Measurements from ENCODE around the gene HTR6. TPM values are rescaled to one million over a fixed set of nuclear protein-coding genes. Genes with fewer than 3 reads are reported as not detected.

The HTR6 gene
- total RNA-seq (2014; rRNA removed) (not detected in 2 replicates), Bru-seq, nascent RNA (percentile 11 among the genes with signal in this experiment), BruChase-seq, experiment 1, labeled RNA remaining after a 6-hour chase (percentile 23 among the genes with signal in this experiment), BruChase-seq, experiment 2, labeled RNA remaining after a 2-hour chase (percentile 19 among the genes with signal in this experiment)
- long read RNA-seq = 0 reads

DNA sequence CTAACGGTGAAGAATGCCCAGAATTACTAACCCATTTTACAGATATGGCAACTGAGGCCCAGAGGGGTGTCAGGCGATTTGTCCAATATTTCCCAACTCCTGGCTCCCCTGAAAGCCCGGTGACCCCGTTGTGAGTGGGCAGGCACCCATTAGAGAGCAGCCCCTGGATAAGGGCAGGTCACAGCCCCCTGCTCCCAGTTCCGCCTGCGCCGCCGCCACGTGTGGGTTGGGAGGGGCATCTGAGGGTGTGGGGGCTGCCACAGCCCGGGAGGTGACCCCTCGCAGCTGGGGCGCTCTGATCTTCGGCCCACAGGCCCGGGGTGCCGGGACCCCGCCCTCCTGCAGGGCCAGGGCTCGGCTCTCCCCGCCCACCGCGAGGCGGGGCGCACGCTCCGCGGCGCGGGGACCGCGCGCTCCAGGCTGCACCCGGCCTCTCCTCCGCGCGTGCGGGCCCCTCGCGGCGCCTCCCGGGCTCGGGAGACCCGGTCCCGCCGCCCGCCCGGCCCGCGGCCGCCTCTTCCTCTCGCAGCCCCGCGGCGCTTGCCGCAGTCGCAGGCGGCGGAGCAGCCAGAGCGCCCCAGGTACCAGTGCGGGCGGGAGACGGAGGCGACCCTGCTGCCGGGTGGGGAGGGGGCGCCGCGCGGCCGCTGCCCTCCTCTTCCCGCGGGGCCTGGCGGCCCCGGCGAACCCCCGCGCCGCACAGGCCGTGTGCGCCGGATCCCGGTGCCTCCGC, at the start of gene HTR6:
Gene HTR6 (plus strand): TSS at position 423 of the 733 bp plus-strand sequence. CDS start 879 bp downstream, outside the sequence.
- BruUV-seq (replicated peaks) = no TSS peak
- H3K4me3 ChIP-seq (ENCODE audit: low read length) = peak within 1 kb of the TSS; percentile 46
- H3K9me2 ChIP-seq (replicated peaks; ENCODE audit: low read length) = no peaks in the 10 kb centered on the region
- H3K36me3 ChIP-seq (ENCODE audit: low read depth, low read length) = no peaks in the 10 kb centered on the region
- no peaks in the 10 kb centered on the region for H3F3A ChIP-seq (ENCODE audit: low read length, unreplicated experiment)
- no peak within 1 kb of the TSS for H3K27ac ChIP-seq (ENCODE audit: low read length)
- H3K4me1 ChIP-seq (ENCODE audit: insufficient read depth, low read length) = peaks cover 11% of the 10 kb centered on the region; the same call in 1 of the 2 replicates
- ChIA-PET POLR2A (ENCODE audit: unreplicated experiment) (no interaction called here), CTCF (no interaction called here)
- 0 out of 2 replicates have a peak within 1 kb of the TSS, but pooled peaks have one; percentile 30 for H2AFZ ChIP-seq (ENCODE audit: low read length)
- TF ChIP-seq EZH2 (IDR thresholded peaks at IDR 0.05; ENCODE audit: low read length, unreplicated experiment) (no peak), EZH2phosphoT487 (IDR thresholded peaks at IDR 0.05; ENCODE audit: borderline replicate concordance, low read length) (no peak)
- TF ChIP-seq, protein P1, sequence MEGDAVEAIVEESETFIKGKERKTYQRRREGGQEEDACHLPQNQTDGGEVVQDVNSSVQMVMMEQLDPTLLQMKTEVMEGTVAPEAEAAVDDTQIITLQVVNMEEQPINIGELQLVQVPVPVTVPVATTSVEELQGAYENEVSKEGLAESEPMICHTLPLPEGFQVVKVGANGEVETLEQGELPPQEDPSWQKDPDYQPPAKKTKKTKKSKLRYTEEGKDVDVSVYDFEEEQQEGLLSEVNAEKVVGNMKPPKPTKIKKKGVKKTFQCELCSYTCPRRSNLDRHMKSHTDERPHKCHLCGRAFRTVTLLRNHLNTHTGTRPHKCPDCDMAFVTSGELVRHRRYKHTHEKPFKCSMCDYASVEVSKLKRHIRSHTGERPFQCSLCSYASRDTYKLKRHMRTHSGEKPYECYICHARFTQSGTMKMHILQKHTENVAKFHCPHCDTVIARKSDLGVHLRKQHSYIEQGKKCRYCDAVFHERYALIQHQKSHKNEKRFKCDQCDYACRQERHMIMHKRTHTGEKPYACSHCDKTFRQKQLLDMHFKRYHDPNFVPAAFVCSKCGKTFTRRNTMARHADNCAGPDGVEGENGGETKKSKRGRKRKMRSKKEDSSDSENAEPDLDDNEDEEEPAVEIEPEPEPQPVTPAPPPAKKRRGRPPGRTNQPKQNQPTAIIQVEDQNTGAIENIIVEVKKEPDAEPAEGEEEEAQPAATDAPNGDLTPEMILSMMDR (conservative IDR thresholded peaks at IDR 0.05; ENCODE audit: low read depth, low read length) = no peak
- H3K27me3 ChIP-seq (ENCODE audit: low read length) = peaks cover 14% of the 10 kb centered on the region
- H3K4me2 ChIP-seq (ENCODE audit: low read length) = peak within 1 kb of the TSS; percentile 73
- no peak within 1 kb of the TSS for H3K9ac ChIP-seq (ENCODE audit: low read length)
- no peaks in the 10 kb centered on the region for H3K79me2 ChIP-seq (ENCODE audit: low read length)
- no peaks in the 10 kb centered on the region for H4K20me1 ChIP-seq (ENCODE audit: low read length)
- no peaks in the 10 kb centered on the region for H3K9me3 ChIP-seq (ENCODE audit: low read length)
- intact Hi-C loops (cut with micrococcal nuclease) = no loop called here
- DNase-seq (no peak), ATAC-seq (peak; percentile 14)

DNA sequence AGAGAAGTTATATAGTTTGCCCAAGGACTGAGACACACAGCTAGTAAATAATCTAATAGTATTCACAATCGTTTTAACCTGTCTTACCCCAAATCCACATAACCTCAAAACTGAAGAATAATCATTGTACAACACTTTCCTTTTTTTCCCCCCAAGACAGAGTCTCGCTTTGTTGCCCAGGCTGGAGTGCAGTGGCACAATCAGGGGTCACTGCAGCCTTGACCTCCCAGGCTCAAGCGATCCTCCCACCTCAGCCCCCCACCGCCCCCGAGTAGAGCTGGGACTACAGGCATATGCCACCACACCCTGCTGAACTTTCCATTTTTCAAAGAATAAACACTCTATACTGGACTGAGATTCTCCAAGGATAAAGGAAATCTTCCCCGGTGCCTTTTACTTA, 49.2 kb upstream of the HTR6 start:
- Histone ChIP-seq H3K4me1 (ENCODE audit: insufficient read depth, low read length) (peaks cover 14% of the 10 kb centered on the region), H3K79me2 (ENCODE audit: low read length) (peaks cover 59% of the 10 kb centered on the region), H3K27me3 (ENCODE audit: low read length) (no peaks in the 10 kb centered on the region), H3K9me2 (replicated peaks; ENCODE audit: low read length) (no peaks in the 10 kb centered on the region), H3K4me3 (ENCODE audit: low read length) (no peak overlapping the region), H3K9me3 (ENCODE audit: low read length) (no peaks in the 10 kb centered on the region), H3F3A (ENCODE audit: low read length, unreplicated experiment) (peaks cover 4% of the 10 kb centered on the region), H3K36me3 (ENCODE audit: low read depth, low read length) (peaks cover 13% of the 10 kb centered on the region; the same call in 1 of the 2 replicates), H3K4me2 (ENCODE audit: low read length) (no peak overlapping the region), H2AFZ (ENCODE audit: low read length) (no peak overlapping the region), H3K9ac (ENCODE audit: low read length) (no peak overlapping the region), H4K20me1 (ENCODE audit: low read length) (peaks cover 9% of the 10 kb centered on the region), H3K27ac (ENCODE audit: low read length) (no peak overlapping the region)
- no peak for ATAC-seq
- intact Hi-C loops (cut with micrococcal nuclease) = no loop called here
- no peak for DNase-seq
- ChIA-PET CTCF (interaction anchor here (0.6 kb wide), 1 partner anchor 143 kb away, joined by 11 read pairs; no protein-coding TSS in a partner anchor), POLR2A (ENCODE audit: unreplicated experiment) (no interaction called here)
- BruUV-seq (replicated peaks) = no TSS peak
- TF ChIP-seq EZH2phosphoT487 (IDR thresholded peaks at IDR 0.05; ENCODE audit: borderline replicate concordance, low read length) = no peak
- TF ChIP-seq, protein P1 (conservative IDR thresholded peaks at IDR 0.05; ENCODE audit: low read depth, low read length) = no peak
- TF ChIP-seq EZH2 (IDR thresholded peaks at IDR 0.05; ENCODE audit: low read length, unreplicated experiment) = no peak

DNA sequence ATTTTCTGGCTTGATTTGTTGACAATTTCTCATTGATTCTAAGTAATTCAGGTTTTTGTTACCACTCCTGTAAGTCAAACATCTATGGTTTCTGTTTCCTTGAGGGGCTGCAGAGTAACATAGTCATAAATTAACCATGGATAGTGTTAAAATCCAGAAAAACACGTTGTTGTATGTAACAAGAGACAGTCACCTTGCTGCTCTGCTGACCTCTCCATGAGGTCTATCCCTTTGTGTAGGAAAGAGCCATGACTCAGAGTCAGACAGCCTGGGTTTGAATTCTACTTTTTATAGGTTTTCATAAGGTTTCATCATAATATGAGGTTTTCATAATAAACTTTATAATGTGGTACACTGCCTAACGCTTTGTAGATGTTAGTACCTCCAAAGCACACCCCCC, 48.2 kb upstream of the HTR6 start:
- peaks cover 14% of the 10 kb centered on the region for H3K4me1 ChIP-seq (ENCODE audit: insufficient read depth, low read length)
- TF ChIP-seq EZH2phosphoT487 (IDR thresholded peaks at IDR 0.05; ENCODE audit: borderline replicate concordance, low read length) = no peak
- TF ChIP-seq, protein P1 (conservative IDR thresholded peaks at IDR 0.05; ENCODE audit: low read depth, low read length) = no peak
- no peak for TF ChIP-seq EZH2 (IDR thresholded peaks at IDR 0.05; ENCODE audit: low read length, unreplicated experiment)
- no peak overlapping the region for H2AFZ ChIP-seq (ENCODE audit: low read length)
- H3F3A ChIP-seq (ENCODE audit: low read length, unreplicated experiment) = peaks cover 4% of the 10 kb centered on the region
- peak overlapping the region; percentile 16 for H3K27ac ChIP-seq (ENCODE audit: low read length)
- no peaks in the 10 kb centered on the region for H3K9me3 ChIP-seq (ENCODE audit: low read length)
- H3K9me2 ChIP-seq (replicated peaks; ENCODE audit: low read length) = no peaks in the 10 kb centered on the region
- peaks cover 65% of the 10 kb centered on the region for H3K79me2 ChIP-seq (ENCODE audit: low read length)
- DNase-seq = peak; percentile 48
- CTCF ChIA-PET = no interaction called here
- H3K4me3 ChIP-seq (ENCODE audit: low read length) = no peak overlapping the region
- H3K27me3 ChIP-seq (ENCODE audit: low read length) = no peaks in the 10 kb centered on the region
- peak overlapping the region; percentile 14 for H3K4me2 ChIP-seq (ENCODE audit: low read length)
- intact Hi-C loops (cut with micrococcal nuclease) = no loop called here
- peaks cover 13% of the 10 kb centered on the region; the same call in 1 of the 2 replicates for H3K36me3 ChIP-seq (ENCODE audit: low read depth, low read length)
- peak; percentile 85 for ATAC-seq
- H3K9ac ChIP-seq (ENCODE audit: low read length) = no peak overlapping the region
- H4K20me1 ChIP-seq (ENCODE audit: low read length) = peaks cover 9% of the 10 kb centered on the region
- POLR2A ChIA-PET (ENCODE audit: unreplicated experiment) = no interaction called here
- BruUV-seq (replicated peaks) = no TSS peak
